Adrenal gland (tissue), 12 donors: ENCODE measurements around the gene CSTPP1. TPM values are rescaled to one million over a fixed set of nuclear protein-coding genes. Genes with fewer than 3 reads are reported as not detected.

ENCODE experiments used
- DNase-seq, 7 donors: peaks; one replicate each; pipeline ENCODE4 v3.0.0-alpha.2; 2019 to 2020
- H3K27ac ChIP-seq, 5 donors: fragments of 200-600 bp; sonication (generic) in 4 of 5; 1 replicate in 3 of 5; 2 replicates in 2 of 5; pipeline versions ENCODE4 v1.5.1 to v1.8.0; 2016 to 2020; ENCODE audit warnings: mild to moderate bottlenecking in 1 of 5
- H3K27me3 ChIP-seq: fragments of 200-600 bp; 2 replicates; pipeline ENCODE4 v1.8.0; 2021
- H3K36me3 ChIP-seq, 2 donors: fragments of 200-600 bp; replicated peaks in 1 of 2; 1 replicate in 1 of 2; 2 replicates in 1 of 2; pipeline versions ENCODE4 v1.5.1 to v1.8.0; 2018 to 2022
- H3K4me1 ChIP-seq, 2 donors: fragments of 200-600 bp; replicated peaks in 1 of 2; 1 replicate in 1 of 2; 2 replicates in 1 of 2; pipeline versions ENCODE4 v1.5.1 to v1.8.0; 2018 to 2021
- H3K4me3 ChIP-seq, 4 donors: fragments of 200-600 bp; sonication (generic) in 3 of 4; one replicate each; pipeline ENCODE4 v1.5.1; 2016 to 2018
- H3K9me3 ChIP-seq, 3 donors: fragments of 200-600 bp; sonication (generic) in 1 of 3; replicated peaks in 1 of 3; 1 replicate in 2 of 3; 2 replicates in 1 of 3; pipeline versions ENCODE4 v1.5.1 to v1.8.0; 2016 to 2021
- POLR2A ChIP-seq, 2 donors: fragments of 450-650 bp; IDR thresholded peaks; one replicate each; pipeline ENCODE4 v1.6.1; 2017; ENCODE audit warnings: antibody characterized with exemption in 2 of 2, mild to moderate bottlenecking in 2 of 2, moderate library complexity in 1 of 2
- WGBS, 4 donors: extraction: QIAGEN DNeasy Blood & Tissue Kit in 2 of 4; methylation state at CpG; one replicate each; pipeline versions ENCODE4 v1.1.5 to v1.1.7; 2013 to 2017; 5-methylcytosine and 5-hydroxymethylcytosine counted together
- intact Hi-C, 2 donors: fragments of 100-400 bp; cut with DNase I; formaldehyde crosslinking; loops; one replicate each; pipeline versions ENCODE4 v1.14.1 to v1.15.0; 2022 to 2023
- polyA plus RNA-seq, 3 donors: library from polyadenylated mRNA; stranded (reverse); fragments of 200-250 nt in 2 of 3; fragments of 350-450 nt in 1 of 3; fragmentation: Illumina TruSeq in 1 of 3; extraction: RNeasy Lipid Tissue Mini Kit (QIAGEN cat#74804) in 1 of 3; gene quantifications; one replicate each; pipeline ENCODE4 v1.2.3, GENCODE V29; 2013 to 2014
- total RNA-seq, 9 donors: library from RNA; depleted of rRNA in 4 of 9; stranded (reverse); fragments of >200 nt in 4 of 9; fragments of 120-200 nt in 1 of 9; fragmentation: NEBNext Ultra II Directional in 1 of 9; extraction: Animal tissue kit (Norgen Biotek cat#: 25700) in 1 of 9; gene quantifications; one replicate each; pipeline versions ENCODE4 v1.1.0 to v1.2.4, GENCODE V29; 2013 to 2023
- TF ChIP-seq, protein P1 (sequence below), 6 experiments: fragments of 450-650 bp in 4 of 6; fragments of 200-600 bp in 2 of 6; sonication (generic) in 1 of 6; IDR thresholded peaks; 1 replicate in 5 of 6; 2 replicates in 1 of 6; pipeline versions ENCODE4 v1.5.1 to v1.8.0; 2016 to 2021; ENCODE audit warnings: antibody characterized with exemption in 6 of 6, mild to moderate bottlenecking in 2 of 6, moderate library complexity in 1 of 6
- donor health status: healthy with polysubstance abuse.
- donor health status: Bipolar disorder and iron deficiency.
- donor health status: DM: yes; HTN: yes; CAD: no.
- donor health status: DM: no; HTN: no; CAD: no.
- donor health status: DM: no; HTN: no; CAD: no.
- donor health status: DM: yes; HTN: yes; CAD: no.

CSTPP1 gene
- total and polyA plus RNA-seq, 12 donors = 17.6 to 63.0 (median 24.4) TPM

- WGBS, 4 donors = 95 to 97% (median 95%) methylated on average over 6 of the region's 6 CpGs
- Histone ChIP-seq H3K36me3 (no peaks in the 10 kb centered on the region), H3K4me3 (no peak overlapping the region), H3K9me3 (no peaks in the 10 kb centered on the region), H3K4me1 (no peaks in the 10 kb centered on the region), H3K27ac (no peak overlapping the region), H3K27me3 (no peaks in the 10 kb centered on the region)
- DNase-seq = no peak
- intact Hi-C loops = no loop called here
- TF ChIP-seq, protein P1, sequence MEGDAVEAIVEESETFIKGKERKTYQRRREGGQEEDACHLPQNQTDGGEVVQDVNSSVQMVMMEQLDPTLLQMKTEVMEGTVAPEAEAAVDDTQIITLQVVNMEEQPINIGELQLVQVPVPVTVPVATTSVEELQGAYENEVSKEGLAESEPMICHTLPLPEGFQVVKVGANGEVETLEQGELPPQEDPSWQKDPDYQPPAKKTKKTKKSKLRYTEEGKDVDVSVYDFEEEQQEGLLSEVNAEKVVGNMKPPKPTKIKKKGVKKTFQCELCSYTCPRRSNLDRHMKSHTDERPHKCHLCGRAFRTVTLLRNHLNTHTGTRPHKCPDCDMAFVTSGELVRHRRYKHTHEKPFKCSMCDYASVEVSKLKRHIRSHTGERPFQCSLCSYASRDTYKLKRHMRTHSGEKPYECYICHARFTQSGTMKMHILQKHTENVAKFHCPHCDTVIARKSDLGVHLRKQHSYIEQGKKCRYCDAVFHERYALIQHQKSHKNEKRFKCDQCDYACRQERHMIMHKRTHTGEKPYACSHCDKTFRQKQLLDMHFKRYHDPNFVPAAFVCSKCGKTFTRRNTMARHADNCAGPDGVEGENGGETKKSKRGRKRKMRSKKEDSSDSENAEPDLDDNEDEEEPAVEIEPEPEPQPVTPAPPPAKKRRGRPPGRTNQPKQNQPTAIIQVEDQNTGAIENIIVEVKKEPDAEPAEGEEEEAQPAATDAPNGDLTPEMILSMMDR (IDR thresholded peaks at IDR 0.05) = no peak
- no peak for TF ChIP-seq POLR2A (IDR thresholded peaks at IDR 0.05)
Observed at GRCh38 chr11:47044119-47044518, 107.6 kb downstream of the CSTPP1 start.

DNA sequence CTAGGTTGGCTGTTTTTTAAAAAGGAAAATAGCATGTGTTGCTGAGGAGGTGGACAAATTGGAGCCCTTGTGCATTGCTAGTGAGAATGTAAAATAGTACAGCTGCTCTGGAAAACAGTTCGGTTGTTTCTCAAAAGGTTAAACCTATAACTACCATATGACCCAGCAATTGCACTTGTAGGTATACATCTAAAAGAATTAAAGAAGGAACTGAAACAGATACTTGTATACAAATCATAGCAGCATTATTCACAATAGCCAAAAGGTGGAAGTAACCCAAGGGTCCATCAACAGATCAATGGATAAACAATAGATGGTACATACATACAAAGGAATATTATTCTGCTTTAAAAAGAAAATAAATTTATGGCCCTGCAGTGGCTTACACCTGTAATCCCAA is 111.4 kb downstream of the CSTPP1 start:
- H3K27ac ChIP-seq = no peak overlapping the region
- H3K4me3 ChIP-seq = no peak overlapping the region
- H3K36me3 ChIP-seq = no peaks in the 10 kb centered on the region
- H3K27me3 ChIP-seq = no peaks in the 10 kb centered on the region
- intact Hi-C loops = no loop called here
- TF ChIP-seq POLR2A (IDR thresholded peaks at IDR 0.05) = no peak
- TF ChIP-seq, protein P1 (IDR thresholded peaks at IDR 0.05) = no peak
- 91 to 97% (median 95%) methylated on average over 1 of the region's 1 CpG for WGBS, 4 donors
- no peak for DNase-seq
- no peaks in the 10 kb centered on the region for H3K9me3 ChIP-seq
- no peaks in the 10 kb centered on the region for H3K4me1 ChIP-seq

- TF ChIP-seq, protein P1 (IDR thresholded peaks at IDR 0.05) = no peak
- no peak for TF ChIP-seq POLR2A (IDR thresholded peaks at IDR 0.05)
- Histone ChIP-seq H3K27me3 (no peaks in the 10 kb centered on the region), H3K4me3 (no peak overlapping the region), H3K4me1 (no peaks in the 10 kb centered on the region), H3K27ac (no peak overlapping the region), H3K36me3 (no peaks in the 10 kb centered on the region), H3K9me3 (no peaks in the 10 kb centered on the region)
- DNase-seq = no peak
- 90 to 100% (median 97%) methylated on average over 1 of the region's 1 CpG for WGBS, 4 donors
- intact Hi-C loops = no loop called here
Observed at GRCh38 chr11:47050284-47050683, 113.7 kb downstream of the CSTPP1 start.

GRCh38 chr11:47051217-47051616 is 114.7 kb downstream of the CSTPP1 start:
- 59 to 74% (median 64%) methylated on average over 1 of the region's 1 CpG for WGBS, 4 donors
- Histone ChIP-seq H3K9me3 (no peaks in the 10 kb centered on the region), H3K4me3 (no peak overlapping the region), H3K36me3 (no peaks in the 10 kb centered on the region), H3K27me3 (no peaks in the 10 kb centered on the region), H3K27ac (no peak overlapping the region), H3K4me1 (peaks cover 0 to 3% of the 10 kb centered on the region in 2 donors)
- TF ChIP-seq POLR2A (IDR thresholded peaks at IDR 0.05) = no peak
- TF ChIP-seq, protein P1 (IDR thresholded peaks at IDR 0.05) = no peak
- no peak for DNase-seq
- intact Hi-C loops = no loop called here
